Activated B cell treated with CpG ODN at 0.5 μM for 24 hours (primary cell): Measurements from ENCODE around the gene BST1. TPM values are rescaled to one million over a fixed set of nuclear protein-coding genes. Genes with fewer than 3 reads are reported as not detected.

Experiments
- ATAC-seq: fragments of 200-7000 bp; cut with Tn5 transposase; one replicate; pipeline ENCODE4 v1.10.0; 2021; ENCODE audit warnings: low read depth, mild to moderate bottlenecking, moderate library complexity
- CTCF ChIA-PET: fragments of 350-600 bp; sonication (Branson Sonifier 250); formaldehyde crosslinking; loops from one replicate; lab custom pipeline; 2021; ENCODE audit warnings: antibody characterized with exemption; lab: Charles Lee
- POLR2A ChIA-PET: fragments of 350-600 bp; sonication (Branson Sonifier 250); formaldehyde crosslinking; loops from one replicate; lab custom pipeline; 2021; ENCODE audit warnings: antibody characterized with exemption; lab: Charles Lee
- DNase-seq: peaks from one replicate; pipeline ENCODE4 v3.0.0; 2022
- H3K27ac Mint-ChIP-seq: one replicate; pipeline ENCODE4 v1.8.0; 2020; ENCODE audit warnings: mixed read lengths
- H3K27me3 Mint-ChIP-seq: one replicate; pipeline ENCODE4 v1.8.0; 2021; ENCODE audit warnings: mixed read lengths
- H3K36me3 Mint-ChIP-seq: one replicate; pipeline ENCODE4 v1.8.0; 2021; ENCODE audit warnings: low read depth, mixed read lengths
- H3K4me1 Mint-ChIP-seq: one replicate; pipeline ENCODE4 v1.8.0; 2021; ENCODE audit warnings: mixed read lengths
- H3K4me3 Mint-ChIP-seq: one replicate; pipeline ENCODE4 v1.8.0; 2020; ENCODE audit warnings: mild to moderate bottlenecking, mixed read lengths
- H3K9me3 Mint-ChIP-seq: one replicate; pipeline ENCODE4 v1.8.0; 2020; ENCODE audit warnings: mixed read lengths
- intact Hi-C: fragments of 100-400 bp; cut with micrococcal nuclease; formaldehyde crosslinking; loops from one replicate; pipeline ENCODE4 v1.15.1; 2024
- total RNA-seq: library from RNA; stranded (reverse); gene quantifications from 2 replicates; pipeline ENCODE4 v1.2.3, GENCODE V29; 2022
- TF ChIP-seq, protein P1 (sequence below): fragments of 200-600 bp; IDR thresholded peaks from one replicate; pipeline ENCODE4 v1.8.0; 2022; ENCODE audit warnings: antibody characterized with exemption, mild to moderate bottlenecking

The BST1 gene, protein sequence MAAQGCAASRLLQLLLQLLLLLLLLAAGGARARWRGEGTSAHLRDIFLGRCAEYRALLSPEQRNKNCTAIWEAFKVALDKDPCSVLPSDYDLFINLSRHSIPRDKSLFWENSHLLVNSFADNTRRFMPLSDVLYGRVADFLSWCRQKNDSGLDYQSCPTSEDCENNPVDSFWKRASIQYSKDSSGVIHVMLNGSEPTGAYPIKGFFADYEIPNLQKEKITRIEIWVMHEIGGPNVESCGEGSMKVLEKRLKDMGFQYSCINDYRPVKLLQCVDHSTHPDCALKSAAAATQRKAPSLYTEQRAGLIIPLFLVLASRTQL
- 0.49 TPM in 1 of 2 replicates, not detected in the other for total RNA-seq

DNA sequence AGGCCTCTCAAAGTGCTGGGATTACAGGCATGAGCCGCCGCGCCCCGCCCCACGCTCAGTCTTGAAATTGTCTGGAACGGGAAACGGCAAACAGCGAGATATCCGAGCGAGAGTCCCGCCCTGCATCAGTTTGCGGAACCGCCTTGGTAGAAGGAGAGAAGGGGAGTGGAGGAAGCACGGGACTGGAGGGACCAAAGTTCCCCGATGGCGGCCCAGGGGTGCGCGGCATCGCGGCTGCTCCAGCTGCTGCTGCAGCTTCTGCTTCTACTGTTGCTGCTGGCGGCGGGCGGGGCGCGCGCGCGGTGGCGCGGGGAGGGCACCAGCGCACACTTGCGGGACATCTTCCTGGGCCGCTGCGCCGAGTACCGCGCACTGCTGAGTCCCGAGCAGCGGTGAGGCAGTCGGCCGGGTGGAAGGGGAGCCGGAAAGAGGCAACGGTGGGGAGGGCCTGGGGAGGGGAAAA, at the start of gene BST1:
TSS of gene BST1 (plus strand) at position 125 of the 463 bp plus-strand sequence. CDS start at position 205, 80 bp downstream.
- intact Hi-C loops = no loop called here
- peaks cover 17% of the 10 kb centered on the region for H3K27me3 Mint-ChIP-seq
- DNase-seq (peak; percentile 50), ATAC-seq (peak; percentile 85)
- ChIA-PET CTCF (no interaction called here), POLR2A (interaction anchor here (0.6 to 0.7 kb wide), 2 partner anchors 233 to 497 kb away, joined by 4 to 5 read pairs; partner anchors contain the start of gene CC2D2A)
- TF ChIP-seq, protein P1, sequence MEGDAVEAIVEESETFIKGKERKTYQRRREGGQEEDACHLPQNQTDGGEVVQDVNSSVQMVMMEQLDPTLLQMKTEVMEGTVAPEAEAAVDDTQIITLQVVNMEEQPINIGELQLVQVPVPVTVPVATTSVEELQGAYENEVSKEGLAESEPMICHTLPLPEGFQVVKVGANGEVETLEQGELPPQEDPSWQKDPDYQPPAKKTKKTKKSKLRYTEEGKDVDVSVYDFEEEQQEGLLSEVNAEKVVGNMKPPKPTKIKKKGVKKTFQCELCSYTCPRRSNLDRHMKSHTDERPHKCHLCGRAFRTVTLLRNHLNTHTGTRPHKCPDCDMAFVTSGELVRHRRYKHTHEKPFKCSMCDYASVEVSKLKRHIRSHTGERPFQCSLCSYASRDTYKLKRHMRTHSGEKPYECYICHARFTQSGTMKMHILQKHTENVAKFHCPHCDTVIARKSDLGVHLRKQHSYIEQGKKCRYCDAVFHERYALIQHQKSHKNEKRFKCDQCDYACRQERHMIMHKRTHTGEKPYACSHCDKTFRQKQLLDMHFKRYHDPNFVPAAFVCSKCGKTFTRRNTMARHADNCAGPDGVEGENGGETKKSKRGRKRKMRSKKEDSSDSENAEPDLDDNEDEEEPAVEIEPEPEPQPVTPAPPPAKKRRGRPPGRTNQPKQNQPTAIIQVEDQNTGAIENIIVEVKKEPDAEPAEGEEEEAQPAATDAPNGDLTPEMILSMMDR = no peak
- no peaks in the 10 kb centered on the region for H3K9me3 Mint-ChIP-seq
- peaks cover 10% of the 10 kb centered on the region for H3K4me1 Mint-ChIP-seq
- H3K36me3 Mint-ChIP-seq = no peaks in the 10 kb centered on the region
- H3K4me3 Mint-ChIP-seq = peak within 1 kb of the TSS; percentile 87
- H3K27ac Mint-ChIP-seq = no peak within 1 kb of the TSS

DNA sequence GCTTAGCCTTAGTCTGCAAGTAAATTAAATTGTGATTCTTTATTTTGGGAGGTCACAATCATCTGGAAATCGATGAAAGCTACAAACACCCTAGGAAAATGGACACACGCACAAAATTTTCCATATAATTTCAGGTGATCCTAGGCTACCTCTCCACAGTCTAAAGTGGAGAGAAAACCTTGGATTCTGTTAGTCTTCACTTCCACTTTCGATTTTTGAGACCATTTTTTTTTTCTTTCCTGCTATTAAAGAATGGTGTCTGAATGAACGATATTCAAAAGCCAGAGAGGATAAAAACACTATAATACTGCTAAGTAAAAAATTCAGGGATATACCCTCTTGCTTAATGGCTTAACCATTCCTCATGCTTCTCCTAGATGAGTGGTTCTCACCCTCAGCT, 49.4 kb upstream of the BST1 start:
- intact Hi-C loops = loop anchor here (5.0 to 10.0 kb wide), 4 partner anchors 241 to 779 kb away; partner anchors contain the start of gene TAPT1
- H3K27ac Mint-ChIP-seq = peak overlapping the region; percentile 91
- DNase-seq (no peak), ATAC-seq (no peak)
- no peaks in the 10 kb centered on the region for H3K9me3 Mint-ChIP-seq
- ChIA-PET POLR2A (interaction anchor here (0.5 to 3.1 kb wide), 4 partner anchors 22 to 1423 kb away, joined by 3 to 14 read pairs (median 6); partner anchors contain the start of gene CPEB2), CTCF (interaction anchor here (1.2 to 1.8 kb wide), 2 partner anchors 196 to 615 kb away, joined by 3 to 4 read pairs; no protein-coding TSS in a partner anchor)
- TF ChIP-seq, protein P1 = no peak
- peaks cover 58% of the 10 kb centered on the region for H3K4me1 Mint-ChIP-seq
- H3K27me3 Mint-ChIP-seq = no peaks in the 10 kb centered on the region
- H3K4me3 Mint-ChIP-seq = peak overlapping the region; percentile 95
- peaks cover 5% of the 10 kb centered on the region for H3K36me3 Mint-ChIP-seq

DNA sequence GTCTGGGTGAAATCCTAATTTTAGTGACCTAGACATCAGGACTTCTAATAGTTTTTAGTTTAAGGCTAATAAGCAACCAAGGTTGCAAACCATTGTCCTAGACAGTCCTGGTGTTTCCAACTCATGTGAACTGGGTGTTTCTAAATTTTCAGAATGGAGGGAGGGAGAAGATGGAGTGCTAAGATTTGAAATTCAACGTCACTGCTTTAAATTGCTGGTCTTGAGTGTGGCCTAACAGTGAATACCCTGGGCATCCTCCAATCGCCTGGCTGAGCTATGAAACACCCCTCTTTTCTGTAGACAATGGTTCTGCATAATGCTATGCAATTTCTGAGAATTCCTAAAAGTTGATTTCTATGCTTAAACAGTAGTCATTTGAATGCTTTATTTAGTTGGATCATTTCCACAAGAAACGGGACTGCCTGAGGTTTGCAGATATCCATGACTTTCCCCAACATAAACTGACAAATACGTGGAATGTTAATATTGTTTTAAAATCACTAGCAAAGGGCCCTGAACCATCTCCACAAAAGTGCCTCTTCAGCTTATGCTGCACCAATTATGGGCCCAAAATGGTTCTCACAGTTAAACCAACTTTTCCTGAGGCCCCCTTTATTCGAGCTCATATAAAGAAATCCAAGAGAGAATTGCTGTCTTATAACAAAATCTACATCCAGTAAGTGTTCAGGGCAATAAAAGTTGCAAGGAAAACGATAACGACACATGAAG, 48.8 kb upstream of the BST1 start:
- Mint-ChIP-seq H3K4me1 (peaks cover 53% of the 10 kb centered on the region), H3K27ac (peak overlapping the region; percentile 91), H3K9me3 (no peaks in the 10 kb centered on the region), H3K36me3 (peaks cover 5% of the 10 kb centered on the region), H3K27me3 (no peaks in the 10 kb centered on the region), H3K4me3 (peak overlapping the region; percentile 95)
- TF ChIP-seq, protein P1 = no peak
- POLR2A ChIA-PET = interaction anchor here (0.5 to 3.1 kb wide), 7 partner anchors 21 to 1423 kb away, joined by 3 to 14 read pairs (median 4); partner anchors contain the start of genes CPEB2 and FAM200B
- DNase-seq (no peak), ATAC-seq (no peak)
- intact Hi-C loops = loop anchor here (2.0 to 10.0 kb wide), 5 partner anchors 242 to 1997 kb away; partner anchors contain the start of gene TAPT1
- CTCF ChIA-PET = interaction anchor here (1.2 to 1.8 kb wide), 2 partner anchors 197 to 615 kb away, joined by 3 to 4 read pairs; no protein-coding TSS in a partner anchor

DNA sequence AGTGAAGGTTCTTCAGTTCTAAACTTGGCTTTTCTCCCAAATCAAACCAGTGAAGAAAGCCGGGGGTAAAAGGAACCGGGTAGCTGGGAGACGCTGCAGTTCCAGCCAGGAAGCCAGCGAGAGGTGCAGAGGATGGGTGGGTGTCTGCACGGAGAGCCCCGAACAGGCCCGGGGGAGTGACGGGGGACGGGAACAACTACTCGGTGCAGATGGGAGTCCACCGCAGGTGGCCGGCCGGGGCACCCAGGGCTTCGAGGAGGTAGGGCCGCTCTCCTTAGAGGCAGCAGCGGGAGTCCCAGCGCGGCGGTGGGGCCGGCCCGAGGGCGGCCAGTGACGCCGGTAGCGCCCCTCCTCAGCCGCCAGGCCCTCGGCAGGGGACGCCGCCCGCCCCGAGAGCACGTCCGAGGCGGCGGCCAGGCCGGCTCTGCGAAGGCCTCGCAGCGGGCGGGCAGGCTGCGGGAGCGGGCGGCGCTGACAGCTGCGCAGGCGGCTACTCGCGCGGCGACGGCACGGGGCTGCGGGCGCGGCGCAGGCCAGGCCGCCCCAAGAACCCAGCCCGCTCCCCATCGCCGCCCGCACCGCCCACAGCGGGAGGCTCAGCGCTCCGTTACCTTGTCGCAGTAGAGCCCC, 48.2 kb upstream of the BST1 start:
- Mint-ChIP-seq H3K27ac (peak overlapping the region; percentile 92), H3K9me3 (no peaks in the 10 kb centered on the region), H3K36me3 (peaks cover 5% of the 10 kb centered on the region), H3K4me1 (peaks cover 49% of the 10 kb centered on the region), H3K4me3 (peak overlapping the region; percentile 95), H3K27me3 (no peaks in the 10 kb centered on the region)
- intact Hi-C loops = loop anchor here (1.0 to 10.0 kb wide), 7 partner anchors 27 to 1998 kb away; partner anchors contain the start of genes CPEB2, FAM200B and TAPT1
- no peak for DNase-seq
- POLR2A ChIA-PET = interaction anchor here (0.7 to 3.1 kb wide), 8 partner anchors 12 to 1349 kb away, joined by 3 to 14 read pairs (median 4); partner anchors contain the start of genes CPEB2 and FAM200B
- CTCF ChIA-PET = interaction anchor here (1.2 kb wide), 1 partner anchor 614 kb away, joined by 3 read pairs; no protein-coding TSS in a partner anchor
- TF ChIP-seq, protein P1 = no peak
- peak; percentile 66 for ATAC-seq
